ENCODE measurements around the gene EXTL1. TPM values are rescaled to one million over a fixed set of nuclear protein-coding genes. Genes with fewer than 3 reads are reported as not detected.

Gene EXTL1
- total and polyA plus RNA-seq, 2 donors (not counting 3 experiments of a cell fraction or from before 2014, with no cell fraction given): not detected

DNA sequence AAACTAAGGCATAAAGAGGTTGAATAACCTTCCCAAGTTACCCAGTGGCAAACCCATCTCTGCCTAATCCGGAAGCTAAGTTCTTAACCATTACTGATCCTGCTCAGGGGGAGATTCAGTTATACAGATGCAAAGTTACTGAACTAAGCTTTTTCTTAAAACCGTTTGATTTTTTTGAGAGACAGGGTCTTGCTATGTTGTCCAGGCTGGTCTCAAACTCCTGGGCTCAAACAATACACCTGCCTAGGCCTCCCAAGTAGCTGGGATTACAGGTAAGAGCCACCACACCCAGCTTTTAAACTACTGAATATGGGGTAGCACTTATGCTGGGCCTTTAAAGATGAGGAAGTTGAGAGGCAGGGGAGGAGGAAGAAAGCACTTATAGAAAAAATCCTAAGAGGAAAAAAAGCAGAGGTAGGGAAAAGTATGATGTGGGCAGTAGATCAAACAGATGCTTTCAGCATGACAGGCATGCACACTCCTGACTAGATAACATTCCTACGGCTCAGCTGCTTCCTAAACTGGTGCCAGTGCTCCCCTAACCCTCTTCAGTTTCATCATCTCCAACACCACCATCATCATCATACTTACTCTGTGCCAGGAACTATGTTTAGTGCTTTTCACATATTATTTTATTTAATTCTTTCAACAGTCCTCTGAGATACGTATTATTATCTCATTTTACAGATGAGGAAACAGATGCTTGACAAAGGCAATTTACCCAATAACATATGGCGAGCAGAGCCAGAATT, 29.5 kb upstream of the EXTL1 start:
- Histone ChIP-seq H3K36me3 (ENCODE audit: control insufficient read depth in 2 of 2, extremely low read depth in 1 of 2, insufficient read depth in 2 of 2, low read length in 2 of 2) (no peaks in the 10 kb centered on the region), H3K9me1 (replicated peaks; ENCODE audit: control insufficient read depth, extremely low read depth, insufficient read depth, low read length) (no peaks in the 10 kb centered on the region), H3K4me3 (replicated peaks in 1 of 3; ENCODE audit: insufficient read depth in 1 of 3, low read depth in 1 of 3, low read length in 3 of 3) (no peak overlapping the region), H3K9me3 (replicated peaks; ENCODE audit: control insufficient read depth, insufficient read depth, low read length) (no peaks in the 10 kb centered on the region), H3K9ac (replicated peaks; ENCODE audit: extremely low read depth, insufficient read depth, low read length) (no peak overlapping the region), H2AFZ (ENCODE audit: low read depth, low read length) (no peak overlapping the region), H4K20me1 (replicated peaks; ENCODE audit: control insufficient read depth, extremely low read depth, insufficient read depth, low read length) (no peaks in the 10 kb centered on the region), H3K27ac (ENCODE audit: insufficient read depth, low read depth, low read length) (no peak overlapping the region), H3K27me3 (ENCODE audit: control insufficient read depth in 2 of 2, insufficient read depth in 2 of 2, low read length in 2 of 2) (no peaks in the 10 kb centered on the region), H3K4me2 (ENCODE audit: insufficient read depth, low read length) (no peak overlapping the region), H3K79me2 (ENCODE audit: control insufficient read depth, insufficient read depth, low read length) (no peaks in the 10 kb centered on the region), H3K4me1 (ENCODE audit: control insufficient read depth, extremely low read depth, insufficient read depth, low read length) (peaks cover 5% of the 10 kb centered on the region)
- BruUV-seq (replicated peaks): no TSS peak
- dilution Hi-C loops (cut with MboI; ENCODE audit: extremely low pct_ligation_motif_present, low sequenced_read_pairs): loop anchor here (25.0 kb wide), 1 partner anchor 105 kb away; the partner anchor contains the start of gene PAQR7
- DNase-seq (ENCODE audit: low read depth, low spot score) (no peak), FAIRE-seq (no peak)
- TF ChIP-seq FOS (IDR thresholded peaks at IDR 0.05; ENCODE audit: borderline replicate concordance, insufficient read depth, low read length) (no peak), POLR2AphosphoS5 (IDR thresholded peaks at IDR 0.05; ENCODE audit: insufficient read depth, low read depth, low read length) (no peak), EZH2 (IDR thresholded peaks at IDR 0.05; ENCODE audit: borderline replicate concordance, low read depth, low read length, severe bottlenecking) (no peak), GATA2 (IDR thresholded peaks at IDR 0.05; ENCODE audit: insufficient read depth, insufficient read length, low read depth, low read length) (no peak), POLR2A (IDR thresholded peaks at IDR 0.05; ENCODE audit: low read depth, low read length) (no peak), JUN (IDR thresholded peaks at IDR 0.05; ENCODE audit: borderline replicate concordance, insufficient read depth, insufficient read length, low read depth) (no peak), MYC (IDR thresholded peaks at IDR 0.05; ENCODE audit: low read depth, low read length) (no peak)
- TF ChIP-seq, protein P1, sequence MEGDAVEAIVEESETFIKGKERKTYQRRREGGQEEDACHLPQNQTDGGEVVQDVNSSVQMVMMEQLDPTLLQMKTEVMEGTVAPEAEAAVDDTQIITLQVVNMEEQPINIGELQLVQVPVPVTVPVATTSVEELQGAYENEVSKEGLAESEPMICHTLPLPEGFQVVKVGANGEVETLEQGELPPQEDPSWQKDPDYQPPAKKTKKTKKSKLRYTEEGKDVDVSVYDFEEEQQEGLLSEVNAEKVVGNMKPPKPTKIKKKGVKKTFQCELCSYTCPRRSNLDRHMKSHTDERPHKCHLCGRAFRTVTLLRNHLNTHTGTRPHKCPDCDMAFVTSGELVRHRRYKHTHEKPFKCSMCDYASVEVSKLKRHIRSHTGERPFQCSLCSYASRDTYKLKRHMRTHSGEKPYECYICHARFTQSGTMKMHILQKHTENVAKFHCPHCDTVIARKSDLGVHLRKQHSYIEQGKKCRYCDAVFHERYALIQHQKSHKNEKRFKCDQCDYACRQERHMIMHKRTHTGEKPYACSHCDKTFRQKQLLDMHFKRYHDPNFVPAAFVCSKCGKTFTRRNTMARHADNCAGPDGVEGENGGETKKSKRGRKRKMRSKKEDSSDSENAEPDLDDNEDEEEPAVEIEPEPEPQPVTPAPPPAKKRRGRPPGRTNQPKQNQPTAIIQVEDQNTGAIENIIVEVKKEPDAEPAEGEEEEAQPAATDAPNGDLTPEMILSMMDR (IDR thresholded peaks at IDR 0.05; ENCODE audit: extremely low read depth in 1 of 2, insufficient read depth in 1 of 2, low read depth in 1 of 2, low read length in 2 of 2): no peak
- TF ChIP-seq, protein P2, sequence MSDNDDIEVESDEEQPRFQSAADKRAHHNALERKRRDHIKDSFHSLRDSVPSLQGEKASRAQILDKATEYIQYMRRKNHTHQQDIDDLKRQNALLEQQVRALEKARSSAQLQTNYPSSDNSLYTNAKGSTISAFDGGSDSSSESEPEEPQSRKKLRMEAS (IDR thresholded peaks at IDR 0.05; ENCODE audit: insufficient read depth, insufficient read length): no peak
- CTCF ChIA-PET: interaction anchor here (1.0 to 1.1 kb wide), 2 partner anchors 17 to 97 kb away, joined by 3 to 5 read pairs; no protein-coding TSS in a partner anchor
- POLR2A ChIA-PET: no interaction called here
- intact Hi-C loops (cut with micrococcal nuclease): no loop called here
